ENCODE results near the gene KIAA1671. TPM values are rescaled to one million over a fixed set of nuclear protein-coding genes. Genes with fewer than 3 reads are reported as not detected.
"Not testable (repeated sequence)": the region's sequence is repeated elsewhere in the genome, so short reads cannot be mapped to it uniquely, and the experiment has no call there.

Gene KIAA1671
- total RNA-seq (2014; rRNA removed; shearing (Covaris generic)) = 7.3 and 9.2 TPM in 2 replicates

DNA sequence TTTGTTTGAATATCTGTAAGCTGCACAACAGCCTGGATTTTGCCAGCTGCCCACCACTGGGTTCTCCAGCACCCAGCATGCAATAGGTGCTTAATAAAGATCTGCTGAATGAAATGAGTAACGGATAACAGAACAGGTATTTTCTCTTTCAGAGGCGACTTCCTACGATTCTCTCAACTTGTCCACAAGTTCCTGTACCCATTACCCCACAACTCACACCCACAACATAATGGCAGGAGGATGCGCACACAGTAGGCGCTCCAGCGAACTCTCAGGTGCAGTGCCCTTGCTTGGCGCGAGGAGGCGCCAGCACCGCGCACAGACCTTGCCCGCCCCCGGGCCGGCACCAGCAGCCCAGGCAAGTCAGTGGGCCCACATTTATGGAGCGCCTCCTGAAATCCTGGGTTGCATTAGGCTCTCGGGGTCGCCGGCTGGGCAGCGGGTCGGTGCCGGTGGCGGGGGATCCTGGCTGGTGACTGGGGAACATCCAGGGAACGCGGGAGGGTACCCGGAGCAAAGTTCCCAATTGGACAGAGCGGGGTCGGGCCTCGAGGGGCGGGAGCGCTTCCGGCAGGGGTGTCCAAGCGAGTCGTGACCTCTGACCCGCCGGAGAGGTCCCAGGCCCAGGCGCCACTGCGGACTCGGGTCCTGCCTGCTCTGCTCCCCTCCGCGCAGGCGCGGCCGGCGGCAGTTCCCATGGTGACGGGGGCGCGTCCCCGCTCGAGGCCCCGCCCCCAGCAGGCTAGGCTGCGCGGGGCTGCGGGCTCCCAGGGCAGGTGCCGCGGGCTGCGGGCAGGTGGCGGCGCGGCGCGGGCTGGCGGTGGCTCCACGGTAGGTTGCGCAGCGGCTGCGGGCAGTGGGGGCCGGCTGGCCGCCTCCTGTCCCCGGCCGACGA lies at the start of gene KIAA1671:
Gene KIAA1671 (plus strand): TSS at position 775 of the 895 bp plus-strand sequence. CDS start 75,284 bp downstream, outside the sequence.
- Histone ChIP-seq H3K36me3 (replicated peaks; ENCODE audit: control insufficient read depth, insufficient read depth, low read length) (no peaks in the 10 kb centered on the region), H3K4me3 (ENCODE audit: insufficient read depth, low read depth, low read length) (peak within 1 kb of the TSS; percentile 74), H3K27me3 (ENCODE audit: control insufficient read depth, insufficient read depth, low read length) (no peaks in the 10 kb centered on the region; the same call in 1 of the 2 replicates)
- peak; percentile 99 for DNase-seq

DNA sequence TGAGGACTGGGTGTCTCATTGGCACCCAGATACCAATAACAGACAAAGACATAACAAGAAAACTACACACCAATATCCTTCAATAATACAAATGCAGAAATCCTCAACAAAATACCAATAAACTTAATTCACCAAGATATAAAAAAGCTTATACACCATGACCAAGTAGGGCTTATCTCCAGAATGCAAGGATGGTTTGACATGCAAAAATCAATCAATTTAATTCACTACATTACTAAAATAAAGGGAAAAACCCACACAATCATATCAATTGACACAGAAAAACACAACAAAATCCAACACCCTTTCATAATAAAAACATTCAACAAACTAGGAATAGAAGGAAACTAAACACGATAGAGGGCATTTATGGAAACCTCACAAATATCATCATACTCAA lies 46.6 kb upstream of the KIAA1671 start:
- H3K27me3 ChIP-seq (ENCODE audit: control insufficient read depth, insufficient read depth, low read length) = no peaks in the 10 kb centered on the region
- H3K36me3 ChIP-seq (replicated peaks; ENCODE audit: control insufficient read depth, insufficient read depth, low read length) = peaks cover 2% of the 10 kb centered on the region; the same call in 1 of the 2 replicates
- no peak for DNase-seq
- H3K4me3 ChIP-seq (ENCODE audit: insufficient read depth, low read depth, low read length) = no peak overlapping the region

DNA sequence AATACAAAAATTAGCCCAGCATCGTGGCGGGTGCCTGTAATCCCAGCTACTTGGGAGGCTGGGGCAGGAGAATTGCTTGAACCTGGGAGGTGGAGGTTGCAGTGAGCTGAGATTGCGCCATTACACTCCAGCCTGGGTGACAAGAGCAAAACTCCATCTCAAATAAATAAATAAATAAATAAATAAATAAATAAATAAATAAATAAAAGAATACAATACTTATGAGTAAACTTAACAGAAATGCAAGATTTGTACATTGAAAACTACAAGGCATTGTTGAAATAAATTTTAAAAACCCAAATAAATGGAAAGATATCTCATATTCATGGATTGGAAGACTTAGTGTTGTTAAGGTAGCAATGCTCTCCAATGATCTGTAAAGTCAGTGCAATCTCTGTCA lies 45.4 kb upstream of the KIAA1671 start:
- H3K4me3 ChIP-seq (ENCODE audit: insufficient read depth, low read depth, low read length); DNase-seq; H3K36me3 ChIP-seq (replicated peaks; ENCODE audit: control insufficient read depth, insufficient read depth, low read length); H3K27me3 ChIP-seq (ENCODE audit: control insufficient read depth, insufficient read depth, low read length): not testable (repeated sequence)

DNA sequence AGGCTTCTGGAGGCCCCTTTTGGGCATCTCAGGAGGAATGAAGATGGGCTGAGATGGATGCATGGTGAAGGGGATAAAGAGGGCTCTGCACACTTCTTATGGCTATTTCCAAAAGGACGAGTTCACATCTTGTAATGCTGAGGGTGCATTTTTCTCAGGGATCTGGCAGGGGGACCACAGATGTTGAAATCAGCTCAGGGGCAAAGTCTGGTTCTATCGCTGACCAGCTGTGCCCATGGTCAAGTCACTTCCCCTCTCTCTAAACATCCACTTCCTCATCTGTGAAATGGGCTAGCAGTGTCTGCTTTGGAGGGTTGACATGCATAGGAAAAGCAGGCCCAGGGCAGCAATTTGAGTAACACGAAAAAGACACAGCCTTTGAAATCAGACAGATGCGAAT lies 32.5 kb upstream of the KIAA1671 start:
- Histone ChIP-seq H3K36me3 (replicated peaks; ENCODE audit: control insufficient read depth, insufficient read depth, low read length) (no peaks in the 10 kb centered on the region; the same call in 1 of the 2 replicates), H3K27me3 (ENCODE audit: control insufficient read depth, insufficient read depth, low read length) (no peaks in the 10 kb centered on the region), H3K4me3 (ENCODE audit: insufficient read depth, low read depth, low read length) (no peak overlapping the region)
- DNase-seq = no peak

DNA sequence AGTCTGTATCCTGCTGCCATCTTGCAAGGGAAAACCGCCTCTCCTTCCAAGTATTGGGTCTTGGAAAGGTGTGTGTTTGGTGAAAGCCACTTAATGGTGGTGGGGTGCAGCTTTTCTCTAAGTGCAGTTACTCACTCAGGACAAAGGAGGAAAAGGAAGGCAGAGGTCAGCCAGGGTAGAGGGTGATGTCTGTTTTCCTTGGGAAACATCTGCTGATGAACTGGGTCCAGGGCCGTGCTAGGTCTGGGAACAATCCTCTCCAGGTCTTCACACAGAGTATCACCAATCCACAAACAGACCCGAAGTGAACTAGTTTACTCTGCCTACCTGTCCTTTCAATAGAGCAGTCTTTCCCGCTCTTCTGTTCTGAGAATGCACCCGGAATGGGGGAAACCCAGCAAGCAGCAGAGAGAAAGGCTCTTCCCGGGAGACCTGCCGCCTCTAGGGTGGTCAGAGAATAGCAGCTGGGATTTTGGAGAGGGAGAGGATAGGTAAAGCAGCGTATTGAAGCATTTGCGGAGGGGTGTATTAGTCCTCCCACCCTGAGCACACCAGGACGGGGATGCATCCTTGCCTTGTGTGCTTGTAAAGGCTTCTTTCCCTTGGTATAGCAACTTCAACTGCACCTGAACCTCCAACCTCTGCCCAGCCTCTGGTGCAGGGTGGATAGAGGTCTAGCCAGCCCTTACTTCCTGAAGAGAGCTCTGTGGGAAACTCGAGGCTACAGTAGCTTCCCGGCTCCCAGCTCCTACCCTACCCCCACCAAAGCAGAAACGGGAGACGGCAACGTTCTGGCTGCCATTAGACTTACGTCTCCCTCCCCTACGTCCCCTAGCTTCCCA lies 26.7 kb upstream of the KIAA1671 start:
- DNase-seq = peak; percentile 76
- no peaks in the 10 kb centered on the region for H3K27me3 ChIP-seq (ENCODE audit: control insufficient read depth, insufficient read depth, low read length)
- H3K36me3 ChIP-seq (replicated peaks; ENCODE audit: control insufficient read depth, insufficient read depth, low read length) = no peaks in the 10 kb centered on the region; the same call in 1 of the 2 replicates
- no peak overlapping the region for H3K4me3 ChIP-seq (ENCODE audit: insufficient read depth, low read depth, low read length)

DNA sequence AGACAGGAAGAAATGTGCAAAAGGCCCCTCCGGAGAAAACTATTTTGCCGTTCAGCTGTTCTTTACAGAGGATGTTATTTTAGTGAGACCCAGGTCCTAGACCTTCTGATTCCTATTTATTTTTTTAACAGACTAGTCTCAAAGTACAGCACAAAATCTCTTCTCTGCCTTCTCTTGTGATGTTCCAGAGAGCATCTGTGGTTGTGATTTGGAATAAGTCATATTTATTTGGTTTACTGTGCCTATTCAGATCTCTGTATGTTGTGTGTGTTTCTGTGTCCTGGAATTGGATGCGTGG lies 26.1 kb upstream of the KIAA1671 start:
- DNase-seq = no peak
- H3K36me3 ChIP-seq (replicated peaks; ENCODE audit: control insufficient read depth, insufficient read depth, low read length) = no peaks in the 10 kb centered on the region; the same call in 1 of the 2 replicates
- no peaks in the 10 kb centered on the region for H3K27me3 ChIP-seq (ENCODE audit: control insufficient read depth, insufficient read depth, low read length)
- no peak overlapping the region for H3K4me3 ChIP-seq (ENCODE audit: insufficient read depth, low read depth, low read length)

DNA sequence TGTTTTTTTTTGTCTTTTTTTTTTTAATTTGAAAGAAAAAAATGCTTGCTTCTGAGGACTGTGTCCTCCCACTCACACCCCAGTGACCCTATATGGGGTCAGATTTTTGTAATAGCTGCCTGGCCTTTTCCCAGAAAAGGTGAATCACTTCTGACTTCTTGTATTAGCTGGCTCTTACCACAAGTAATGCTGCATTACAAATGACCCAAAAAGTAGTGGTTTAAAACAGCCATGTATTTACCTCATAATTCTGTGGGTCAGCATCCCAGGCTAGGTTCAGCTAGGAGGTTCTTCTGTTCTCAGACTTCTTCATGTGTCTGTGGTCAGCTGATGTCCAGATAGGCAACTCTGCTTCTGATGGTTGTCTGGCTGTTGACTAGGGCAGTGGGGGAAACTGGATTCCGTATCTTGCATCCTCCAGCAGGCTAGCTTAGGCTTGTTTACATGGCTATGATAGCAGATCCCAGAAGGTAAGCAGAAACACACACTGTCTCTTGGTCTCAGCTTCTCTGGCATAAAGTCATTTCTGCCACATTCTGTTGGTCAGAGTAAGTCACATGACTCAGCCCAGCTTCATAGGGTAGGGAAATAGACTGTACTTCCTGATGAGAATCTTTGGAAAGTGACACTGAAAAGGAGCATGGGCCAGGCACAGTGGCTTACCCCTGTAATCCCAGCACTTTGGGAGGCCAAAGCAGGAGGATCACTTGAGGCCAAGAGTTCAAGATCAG lies 25.5 kb upstream of the KIAA1671 start:
- no peak for DNase-seq
- Histone ChIP-seq H3K27me3 (ENCODE audit: control insufficient read depth, insufficient read depth, low read length) (no peaks in the 10 kb centered on the region), H3K36me3 (replicated peaks; ENCODE audit: control insufficient read depth, insufficient read depth, low read length) (no peaks in the 10 kb centered on the region), H3K4me3 (ENCODE audit: insufficient read depth, low read depth, low read length) (no peak overlapping the region)

DNA sequence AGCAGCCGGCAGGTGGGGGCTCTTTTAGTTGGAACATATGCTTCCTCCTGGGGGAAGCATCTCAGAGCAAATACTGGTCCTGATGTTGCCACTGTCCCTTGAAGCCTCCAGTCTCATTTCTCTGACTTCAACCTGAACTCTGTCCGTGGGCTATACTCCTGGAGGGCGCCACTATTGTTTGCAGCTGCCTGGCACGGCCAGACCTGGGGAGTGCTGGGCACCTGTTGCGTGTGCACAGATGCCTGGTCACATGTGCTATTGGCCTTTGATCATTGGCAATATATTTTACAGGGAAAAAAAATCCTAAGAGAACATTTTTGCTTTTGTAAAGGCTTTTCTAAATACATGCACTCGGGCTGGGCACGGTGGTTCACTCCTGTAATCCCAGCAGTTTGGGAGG lies 24.2 kb upstream of the KIAA1671 start:
- no peak for DNase-seq
- no peak overlapping the region for H3K4me3 ChIP-seq (ENCODE audit: insufficient read depth, low read depth, low read length)

DNA sequence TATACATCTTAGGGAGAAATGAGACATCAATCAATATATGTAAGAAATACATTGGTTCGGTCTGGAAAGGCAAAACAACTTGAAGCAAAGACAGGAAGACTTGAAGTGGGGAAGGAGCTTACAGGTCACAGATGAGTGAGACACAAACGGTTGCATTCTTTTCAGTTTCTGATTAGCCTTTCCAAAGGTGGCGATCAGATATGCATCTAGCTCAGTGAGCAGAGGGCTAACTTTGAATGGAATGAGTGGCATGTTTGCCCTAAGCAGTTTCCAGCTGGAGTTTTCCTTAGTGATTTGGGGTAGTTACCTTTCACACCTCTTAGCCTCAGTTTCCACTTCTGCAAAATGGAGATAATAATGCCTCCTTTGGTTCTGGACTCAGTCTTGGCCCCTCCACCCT lies 21.8 kb upstream of the KIAA1671 start:
- no peak for DNase-seq
- Histone ChIP-seq H3K27me3 (ENCODE audit: control insufficient read depth, insufficient read depth, low read length) (no peaks in the 10 kb centered on the region), H3K36me3 (replicated peaks; ENCODE audit: control insufficient read depth, insufficient read depth, low read length) (no peaks in the 10 kb centered on the region)

More for the DNA sequence above, 24.2 kb upstream of the KIAA1671 start:
- H3K36me3 ChIP-seq (replicated peaks; ENCODE audit: control insufficient read depth, insufficient read depth, low read length) = no peaks in the 10 kb centered on the region
- H3K27me3 ChIP-seq (ENCODE audit: control insufficient read depth, insufficient read depth, low read length) = no peaks in the 10 kb centered on the region

DNA sequence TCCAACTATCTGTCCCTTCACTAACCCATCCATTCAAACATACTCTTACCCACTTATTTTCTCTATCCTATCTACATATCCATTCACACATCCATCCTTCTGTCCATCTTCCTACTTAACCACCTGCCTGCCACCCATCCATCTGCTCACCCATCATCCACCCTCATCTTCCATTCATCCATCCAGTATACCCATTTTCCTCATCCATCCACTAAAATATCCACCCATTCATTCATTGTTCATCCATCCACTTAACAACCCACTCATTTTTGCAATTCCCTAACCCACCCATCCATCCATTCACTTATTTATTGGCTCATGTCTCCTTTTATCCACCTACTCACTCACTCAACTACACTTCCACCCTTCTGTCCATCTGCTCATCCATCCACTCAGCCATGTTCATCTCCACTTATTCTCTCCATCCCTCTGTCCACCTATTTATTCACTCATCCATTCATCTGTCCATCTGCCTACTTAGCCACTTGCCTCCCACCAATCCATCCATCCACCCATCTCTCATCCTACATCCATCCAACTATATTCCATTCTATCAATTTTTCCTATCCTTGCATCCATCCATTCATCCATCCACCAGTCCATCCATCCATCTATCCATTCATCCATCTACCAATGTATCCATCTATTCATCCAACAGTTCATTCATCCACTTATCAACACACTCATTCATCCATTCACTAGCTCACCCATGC lies 16.6 kb upstream of the KIAA1671 start:
- no peaks in the 10 kb centered on the region for H3K36me3 ChIP-seq (replicated peaks; ENCODE audit: control insufficient read depth, insufficient read depth, low read length)
- no peaks in the 10 kb centered on the region for H3K27me3 ChIP-seq (ENCODE audit: control insufficient read depth, insufficient read depth, low read length)
- H3K4me3 ChIP-seq (ENCODE audit: insufficient read depth, low read depth, low read length) = no peak overlapping the region
- no peak for DNase-seq

More for the DNA sequence above, 21.8 kb upstream of the KIAA1671 start:
- H3K4me3 ChIP-seq (ENCODE audit: insufficient read depth, low read depth, low read length) = no peak overlapping the region

DNA sequence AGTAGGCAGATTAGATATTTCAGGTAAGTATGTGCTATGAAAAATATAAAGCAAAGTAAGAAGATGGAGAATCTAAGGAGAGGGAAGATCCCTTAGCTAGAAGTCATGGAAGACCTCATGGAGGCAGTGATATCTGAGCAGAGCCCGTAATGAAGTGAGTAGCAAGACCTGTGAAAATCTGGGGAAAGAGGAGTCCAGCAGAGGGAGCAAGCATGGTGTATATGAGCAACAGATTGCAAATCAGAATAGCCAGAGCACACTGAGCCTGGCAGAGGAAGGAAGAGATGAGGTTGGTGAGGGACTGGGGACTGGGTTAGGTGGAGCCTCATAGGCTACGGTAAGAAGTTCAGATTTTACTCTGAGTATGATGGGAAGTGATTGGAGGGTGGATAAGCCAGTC lies 15.4 kb upstream of the KIAA1671 start:
- no peaks in the 10 kb centered on the region for H3K36me3 ChIP-seq (replicated peaks; ENCODE audit: control insufficient read depth, insufficient read depth, low read length)
- no peak overlapping the region for H3K4me3 ChIP-seq (ENCODE audit: insufficient read depth, low read depth, low read length)
- H3K27me3 ChIP-seq (ENCODE audit: control insufficient read depth, insufficient read depth, low read length) = no peaks in the 10 kb centered on the region
- peak; percentile 52 for DNase-seq

DNA sequence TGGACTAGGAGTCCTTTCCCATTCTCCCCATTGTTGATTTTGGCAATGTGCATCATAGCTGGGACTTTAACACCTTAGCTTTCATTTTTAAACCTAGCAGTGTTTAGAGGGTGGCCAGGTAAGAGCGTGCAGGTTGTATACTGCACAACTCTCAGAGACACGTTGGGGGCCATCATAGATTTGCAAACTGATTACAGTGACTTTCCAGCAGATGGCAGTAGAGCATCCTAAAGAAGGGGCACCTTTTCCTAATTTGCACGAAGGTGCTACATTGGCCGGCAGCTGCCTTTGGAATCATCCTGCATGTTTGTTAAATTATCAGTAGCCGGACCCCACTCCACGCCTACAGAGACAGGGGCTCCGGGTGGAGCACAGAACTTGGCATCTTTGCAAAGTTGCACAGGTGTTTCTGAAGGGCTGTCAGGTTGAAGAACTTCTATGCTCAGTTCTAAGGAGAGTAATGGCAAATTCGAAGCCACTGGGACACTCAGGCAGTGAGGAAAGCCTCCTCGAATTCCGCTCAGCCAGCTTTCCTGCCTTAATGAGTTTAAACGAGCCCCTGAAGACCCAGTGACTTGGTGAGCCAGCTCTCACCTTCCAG lies 13.7 kb upstream of the KIAA1671 start:
- Histone ChIP-seq H3K27me3 (ENCODE audit: control insufficient read depth, insufficient read depth, low read length) (no peaks in the 10 kb centered on the region), H3K4me3 (ENCODE audit: insufficient read depth, low read depth, low read length) (no peak overlapping the region), H3K36me3 (replicated peaks; ENCODE audit: control insufficient read depth, insufficient read depth, low read length) (no peaks in the 10 kb centered on the region)
- peak; percentile 80 for DNase-seq

DNA sequence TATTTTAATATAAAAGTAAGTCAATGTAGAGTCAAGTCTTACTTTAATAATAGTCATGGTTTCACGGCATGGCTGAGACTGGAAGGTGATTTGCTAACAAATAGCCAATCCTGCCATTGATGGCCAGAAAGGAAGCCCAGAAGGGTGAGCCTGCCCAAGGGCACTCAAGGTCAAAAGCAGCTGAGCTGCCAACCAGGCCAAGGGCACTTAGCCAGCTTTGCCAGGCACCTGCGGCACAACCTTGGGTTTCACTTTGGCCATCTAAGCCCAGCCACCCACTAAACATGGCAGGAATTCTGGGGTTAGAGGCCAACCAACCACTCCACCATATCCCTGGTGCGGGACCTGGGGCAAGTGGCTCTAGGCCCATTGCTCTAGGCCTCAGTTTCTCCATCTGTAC lies 10.2 kb upstream of the KIAA1671 start:
- no peak for DNase-seq
- Histone ChIP-seq H3K27me3 (ENCODE audit: control insufficient read depth, insufficient read depth, low read length) (no peaks in the 10 kb centered on the region), H3K36me3 (replicated peaks; ENCODE audit: control insufficient read depth, insufficient read depth, low read length) (no peaks in the 10 kb centered on the region), H3K4me3 (ENCODE audit: insufficient read depth, low read depth, low read length) (no peak overlapping the region)
